SK-N-SH (cell line): Measurements from ENCODE around the gene EFEMP2. TPM values are rescaled to one million over a fixed set of nuclear protein-coding genes. Genes with fewer than 3 reads are reported as not detected.

Source experiments
- CTCF ChIA-PET: fragments of 300-600, 350-600 bp; formaldehyde crosslinking; extraction: SDS; loops from one replicate; lab custom pipeline; 2021; lab: Yijun Ruan, JAX
- POLR2A ChIA-PET: fragments of 350-600 bp; sonication (Branson Sonifier 250); formaldehyde crosslinking; extraction: SDS; loops from one replicate; lab custom pipeline; 2020; ENCODE audit warnings: antibody characterized with exemption, inconsistent platforms; lab: Yijun Ruan, JAX
- DNase-seq: peaks from one replicate; pipeline ENCODE4 v3.0.0; 2012
- H2AFZ ChIP-seq: fragments of 200-600 bp; sonication (generic); 2 replicates; pipeline ENCODE4 v1.8.1; 2016; ENCODE audit warnings: antibody characterized with exemption, mild to moderate bottlenecking, low read depth
- H3F3A ChIP-seq: fragments of 200-600 bp; sonication (generic); replicated peaks from 2 replicates; pipeline ENCODE3; 2016; ENCODE audit warnings: antibody characterized with exemption, mild to moderate bottlenecking; ENCODE audit not compliant: insufficient read depth
- H3K27ac ChIP-seq, 2 experiments: fragments of 200-500 bp in 1 of 2; fragments of 200-600 bp in 1 of 2; sonication (Bioruptor generic) in 1 of 2; sonication (generic), shearing (Covaris generic) in 1 of 2; 2 replicates each; pipeline versions ENCODE4 v1.5.1 to v1.6.1; 2014 to 2016; ENCODE audit warnings: low read depth in 2 of 2, inconsistent platforms in 1 of 2, low read length in 1 of 2, mild to moderate bottlenecking in 1 of 2, mixed read lengths in 1 of 2
- H3K27me3 ChIP-seq: fragments of 200-600 bp; sonication (generic), shearing (Covaris generic); 2 replicates; pipeline ENCODE4 v1.6.1; 2016; ENCODE audit warnings: mixed run types; ENCODE audit not compliant: insufficient read depth
- H3K36me3 ChIP-seq, 2 experiments: fragments of 200-500 bp in 1 of 2; fragments of 200-600 bp in 1 of 2; sonication (Bioruptor generic) in 1 of 2; sonication (generic) in 1 of 2; replicated peaks in 1 of 2; 2 replicates each; pipeline versions ENCODE3 to v1.5.1; 2014 to 2016; ENCODE audit warnings: low read length in 1 of 2, mild to moderate bottlenecking in 1 of 2; ENCODE audit not compliant: insufficient read depth in 2 of 2, control insufficient read depth in 1 of 2
- H3K4me1 ChIP-seq, 2 experiments: fragments of 200-500 bp in 1 of 2; fragments of 200-600 bp in 1 of 2; sonication (Bioruptor generic) in 1 of 2; sonication (generic), shearing (Covaris generic) in 1 of 2; 2 replicates each; pipeline versions ENCODE4 v1.5.1 to v1.6.1; 2014 to 2016; ENCODE audit warnings: low read depth in 1 of 2, low read length in 1 of 2, mixed run types in 1 of 2; ENCODE audit not compliant: insufficient read depth in 2 of 2, control insufficient read depth in 1 of 2
- H3K4me2 ChIP-seq: fragments of 200-600 bp; sonication (generic), shearing (Covaris generic); 2 replicates; pipeline ENCODE4 v1.6.1; 2017; ENCODE audit warnings: mixed run types
- H3K4me3 ChIP-seq, 2 experiments: fragments of 200-500 bp in 1 of 2; fragments of 200-600 bp in 1 of 2; sonication (Bioruptor generic) in 1 of 2; sonication (generic), shearing (Covaris generic) in 1 of 2; 2 replicates each; pipeline versions ENCODE4 v1.5.1 to v1.8.1; 2014 to 2016; ENCODE audit warnings: low read depth in 2 of 2, inconsistent platforms in 1 of 2, low read length in 1 of 2, mild to moderate bottlenecking in 1 of 2, mixed read lengths in 1 of 2, moderate library complexity in 1 of 2
- H3K79me2 ChIP-seq: fragments of 200-600 bp; sonication (generic); 2 replicates; pipeline ENCODE4 v1.8.1; 2017; ENCODE audit warnings: mild to moderate bottlenecking; ENCODE audit not compliant: insufficient read depth
- H3K9ac ChIP-seq: fragments of 200-600 bp; sonication (generic); 2 replicates; pipeline ENCODE4 v1.6.1; 2017; ENCODE audit warnings: mixed run types
- H3K9me2 ChIP-seq: fragments of 200-600 bp; sonication (generic); 2 replicates; pipeline ENCODE4 v1.6.1; 2017; ENCODE audit warnings: mixed run types
- H3K9me3 ChIP-seq: fragments of 200-600 bp; sonication (generic); 2 replicates; pipeline ENCODE4 v1.6.1; 2017; ENCODE audit warnings: mixed run types, mild to moderate bottlenecking, moderate library complexity
- H4K20me1 ChIP-seq: fragments of 200-600 bp; sonication (generic); 2 replicates; pipeline ENCODE4 v1.6.1; 2017; ENCODE audit warnings: mild to moderate bottlenecking, mixed run types; ENCODE audit not compliant: insufficient read depth
- CHD2 ChIP-seq: fragments of 150-350 bp; IDR thresholded peaks from 2 replicates; pipeline ENCODE4 v1.6.1; 2018; ENCODE audit warnings: low read length; ENCODE audit not compliant: partially characterized antibody
- ELF1 ChIP-seq: IDR thresholded peaks from 2 replicates; pipeline ENCODE4 v1.4.0; 2012
- EP300 ChIP-seq, 2 experiments: IDR thresholded peaks; 2 replicates each; pipeline versions ENCODE4 v1.4.0 to v1.6.1; 2012; ENCODE audit warnings: borderline replicate concordance in 1 of 2, low read depth in 1 of 2, low read length in 1 of 2
- IRF3 ChIP-seq: fragments of 150-350 bp; IDR thresholded peaks from 2 replicates; pipeline ENCODE4 v1.6.1; 2016; ENCODE audit warnings: mild to moderate bottlenecking, low read depth, low read length
- JUND ChIP-seq: IDR thresholded peaks from 2 replicates; pipeline ENCODE4 v1.4.0; 2012
- NRF1 ChIP-seq: IDR thresholded peaks from 2 replicates; pipeline ENCODE4 v1.6.1; 2012; ENCODE audit warnings: low read depth, mild to moderate bottlenecking, low read length
- PBX3 ChIP-seq: IDR thresholded peaks from 2 replicates; pipeline ENCODE4; 2012
- POLR2AphosphoS5 ChIP-seq: IDR thresholded peaks from 2 replicates; pipeline ENCODE4 v1.6.1; 2012; ENCODE audit warnings: low read depth, low read length
- RCOR1 ChIP-seq: fragments of 150-350 bp; IDR thresholded peaks from 2 replicates; pipeline ENCODE4 v1.6.1; 2017; ENCODE audit warnings: antibody characterized with exemption, low read length
- RFX5 ChIP-seq: IDR thresholded peaks from 2 replicates; pipeline ENCODE4 v1.6.1; 2012; ENCODE audit warnings: mild to moderate bottlenecking, improper control_type of control experiment, low read length
- RXRA ChIP-seq: IDR thresholded peaks from 2 replicates; pipeline ENCODE4 v1.4.0; 2012; ENCODE audit warnings: low read depth, mild to moderate bottlenecking, borderline replicate concordance
- SIN3A ChIP-seq: IDR thresholded peaks from 2 replicates; pipeline ENCODE4 v1.6.1; 2012; ENCODE audit warnings: low read depth, mild to moderate bottlenecking, low read length, moderate library complexity, borderline replicate concordance
- USF1 ChIP-seq: IDR thresholded peaks from 2 replicates; pipeline ENCODE4 v1.4.0; 2012; ENCODE audit warnings: low read depth, borderline replicate concordance
- YY1 ChIP-seq: IDR thresholded peaks from 2 replicates; pipeline ENCODE4 v1.4.0; 2012; ENCODE audit warnings: low read depth, mild to moderate bottlenecking
- ZBTB33 ChIP-seq: IDR thresholded peaks from 2 replicates; pipeline ENCODE4 v1.4.0; 2012; ENCODE audit warnings: low read depth, borderline replicate concordance
- WGBS: methylation state at CpG from one replicate; pipeline ENCODE4 v1.1.6; 2017; ENCODE audit warnings: low lambda C conversion rate; 5-methylcytosine and 5-hydroxymethylcytosine counted together
- polyA plus RNA-seq, 3 experiments: library from polyadenylated mRNA; depleted of rRNA; stranded (reverse); fragments of >200 nt; gene quantifications; 2 replicates each; pipeline ENCODE4 v1.2.3, GENCODE V29; 2012

EFEMP2 gene
- polyA plus RNA-seq, 1 of the 3 experiments (the other 2 are of a cell fraction) = 203 TPM

GRCh38 chr11:65860278-65861164 is 12.1 kb downstream of the EFEMP2 start, which contains the start of gene MUS81 (continued):
- TF ChIP-seq POLR2AphosphoS5 = peak; percentile 81
- TF ChIP-seq RFX5 = 0 out of 2 replicates have a peak, but pooled peaks have one; percentile 49
- peak; percentile 83 for TF ChIP-seq YY1
- TF ChIP-seq IRF3 = no peak
- TF ChIP-seq ELF1 = peak; percentile 83
- peak; percentile 64 for TF ChIP-seq RCOR1
- peak; percentile 69; the same call in 1 of the 2 replicates for TF ChIP-seq ZBTB33
- peak; percentile 96 for TF ChIP-seq SIN3A
- TF ChIP-seq EP300 (IDR thresholded peaks at IDR 0.05; ENCODE audit: borderline replicate concordance in 1 of 2, low read depth in 1 of 2, low read length in 1 of 2) = peak in 1 of 2 experiments; percentile 52; a peak in 1 of 4 replicates

GRCh38 chr11:65859812-65860277 is 12.8 kb downstream of the EFEMP2 start:
- ChIA-PET POLR2A (interaction anchor here (0.6 to 5.0 kb wide), 14 partner anchors 9 to 1081 kb away, joined by 3 to 59 read pairs (median 5); partner anchors contain the start of genes BANF1, CCDC85B, CTSW and EIF1AD), CTCF (interaction anchor here (0.7 to 18.4 kb wide), 24 partner anchors 9 to 318 kb away, joined by 3 to 374 read pairs (median 4); partner anchors contain the start of genes BANF1, C11orf68, CCDC85B and CTSW)
- Histone ChIP-seq H3K27me3 (no peaks in the 10 kb centered on the region), H2AFZ (peak overlapping the region; percentile 64; the same call in 1 of the 2 replicates), H3K4me2 (peak overlapping the region; percentile 99), H4K20me1 (peaks cover 27% of the 10 kb centered on the region), H3K9me3 (no peaks in the 10 kb centered on the region), H3K4me3 (peak overlapping the region; percentile 97 to 99), H3K9ac (peak overlapping the region; percentile 86), H3K27ac (peak overlapping the region; percentile 93), H3F3A (peaks cover 44% of the 10 kb centered on the region), H3K9me2 (no peaks in the 10 kb centered on the region), H3K4me1 (peaks cover 10 to 29% of the 10 kb centered on the region in 2 experiments), H3K79me2 (peaks cover 72% of the 10 kb centered on the region), H3K36me3 (peaks cover 28 to 51% of the 10 kb centered on the region in 2 experiments)
- 6% methylated on average over 16 of the region's 16 CpGs for WGBS
- DNase-seq = no peak
- TF ChIP-seq RFX5 (no peak), NRF1 (no peak), CHD2 (no peak), USF1 (no peak), SIN3A (no peak), PBX3 (no peak), RXRA (no peak), JUND (no peak)
